Activated naive CD4-positive, alpha-beta T cell treated with anti-CD3 and anti-CD28 coated beads, Interleukin-2, amount 50 U/mL, for 72 hours (primary cell): ENCODE data around the gene PHF20. TPM values are rescaled to one million over a fixed set of nuclear protein-coding genes. Genes with fewer than 3 reads are reported as not detected.
"Not testable (repeated sequence)": the region's sequence is repeated elsewhere in the genome, so short reads cannot be mapped to it uniquely, and the experiment has no call there.

Source experiments
- ATAC-seq, 2 donors: fragments of 150-1000 bp; cut with Tn5 transposase; 2 replicates each; pipeline ENCODE4 v1.10.0; 2021; ENCODE audit warnings: mild to moderate bottlenecking in 2 of 2, moderate library complexity in 2 of 2
- DNase-seq, 2 donors: peaks; one replicate each; pipeline ENCODE4 v3.0.0; 2021 to 2022; ENCODE audit warnings: low spot score in 2 of 2
- H3K27ac Mint-ChIP-seq, 2 donors: one replicate each; pipeline ENCODE4 v1.8.0; 2022; ENCODE audit warnings: mild to moderate bottlenecking in 2 of 2, mixed read lengths in 2 of 2
- H3K36me3 Mint-ChIP-seq, 2 donors: one replicate each; pipeline ENCODE4 v1.8.0; 2022; ENCODE audit warnings: mixed read lengths in 2 of 2
- H3K9me3 Mint-ChIP-seq, 2 donors: one replicate each; pipeline ENCODE4 v1.8.0; 2022; ENCODE audit warnings: mixed read lengths in 2 of 2
- total RNA-seq, 2 donors: library from RNA; stranded (reverse); gene quantifications; one replicate each; pipeline ENCODE4 v1.2.3, GENCODE V29; 2022

Gene PHF20
- 10 to 100 TPM; 58.5 to 71.4 TPM for total RNA-seq

GRCh38 chr20:35771689-35772562 is at the start of gene PHF20:
Gene PHF20, plus strand, starts transcription at chr20:35772015. Its CDS starts 29,508 bp downstream, at chr20:35801523.
- peaks cover 8 to 9% of the 10 kb centered on the region in 2 donors for H3K9me3 Mint-ChIP-seq
- peaks cover 35 to 39% of the 10 kb centered on the region in 2 donors for H3K36me3 Mint-ChIP-seq
- peak within 1 kb of the TSS; percentile 89 to 94 for H3K27ac Mint-ChIP-seq
- peak; percentile 89 to 93 for ATAC-seq
- peak; percentile 97 to 99 for DNase-seq

DNA sequence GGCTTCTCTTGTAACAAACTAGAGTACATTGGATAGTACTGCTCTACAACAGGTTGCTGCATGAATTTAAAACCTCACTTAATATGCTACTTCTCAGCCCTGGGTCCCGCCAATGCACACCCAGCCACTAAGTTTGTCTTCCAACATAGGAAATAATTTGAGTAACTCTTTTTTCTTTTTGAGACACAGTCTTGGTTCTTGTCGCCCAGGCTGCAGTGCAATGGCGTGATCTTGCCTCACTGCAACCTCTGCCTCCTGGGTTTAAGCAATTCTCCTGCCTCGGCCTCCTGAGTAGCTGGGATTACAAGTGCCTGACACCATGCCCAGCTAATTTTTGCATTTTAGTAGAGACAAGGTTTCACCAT is 48.6 kb upstream of the PHF20 start:
- not testable (repeated sequence) for DNase-seq, H3K9me3 Mint-ChIP-seq
- Mint-ChIP-seq H3K27ac (peak overlapping the region in 1 of 2 donors; percentile 81), H3K36me3 (peaks cover 6 to 42% of the 10 kb centered on the region in 2 donors)
- ATAC-seq, result peak in 1 of 2 donors; percentile 5

DNA sequence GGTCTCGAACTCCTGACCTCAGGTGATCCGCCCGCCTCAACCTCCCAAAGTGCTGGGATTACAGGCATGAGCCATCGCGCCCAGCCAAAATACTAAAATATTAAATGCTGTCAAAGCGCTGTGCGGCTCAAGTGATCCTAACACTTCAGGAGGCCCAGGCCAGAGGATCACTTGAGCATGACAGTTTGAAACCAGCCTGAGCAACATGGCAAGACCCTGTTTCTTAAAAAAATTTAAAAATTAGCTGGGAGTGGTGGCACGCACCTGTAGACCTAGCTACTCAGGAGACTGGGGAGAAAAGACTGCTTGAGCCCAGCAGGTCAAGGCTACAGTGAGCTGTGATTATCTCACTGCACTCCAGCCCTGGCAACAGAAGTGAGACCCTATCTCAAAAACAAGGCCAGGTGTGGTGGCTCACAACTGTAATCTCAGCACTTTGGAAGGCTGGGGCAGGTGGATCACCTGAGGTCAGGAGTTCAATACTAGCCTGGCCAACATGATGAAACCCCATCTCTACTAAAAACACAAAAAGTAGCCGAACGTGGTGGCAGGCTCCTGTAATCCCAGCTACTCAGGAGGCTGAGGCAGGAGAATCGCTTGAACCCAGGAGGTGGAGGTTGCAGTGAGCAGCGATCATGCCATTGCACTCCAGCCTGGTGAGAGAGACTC is 48.0 kb upstream of the PHF20 start:
- H3K9me3 Mint-ChIP-seq, DNase-seq, ATAC-seq: not testable (repeated sequence)
- Mint-ChIP-seq H3K27ac (peak overlapping the region in 1 of 2 donors; percentile 81), H3K36me3 (peaks cover 6 to 42% of the 10 kb centered on the region in 2 donors)

DNA sequence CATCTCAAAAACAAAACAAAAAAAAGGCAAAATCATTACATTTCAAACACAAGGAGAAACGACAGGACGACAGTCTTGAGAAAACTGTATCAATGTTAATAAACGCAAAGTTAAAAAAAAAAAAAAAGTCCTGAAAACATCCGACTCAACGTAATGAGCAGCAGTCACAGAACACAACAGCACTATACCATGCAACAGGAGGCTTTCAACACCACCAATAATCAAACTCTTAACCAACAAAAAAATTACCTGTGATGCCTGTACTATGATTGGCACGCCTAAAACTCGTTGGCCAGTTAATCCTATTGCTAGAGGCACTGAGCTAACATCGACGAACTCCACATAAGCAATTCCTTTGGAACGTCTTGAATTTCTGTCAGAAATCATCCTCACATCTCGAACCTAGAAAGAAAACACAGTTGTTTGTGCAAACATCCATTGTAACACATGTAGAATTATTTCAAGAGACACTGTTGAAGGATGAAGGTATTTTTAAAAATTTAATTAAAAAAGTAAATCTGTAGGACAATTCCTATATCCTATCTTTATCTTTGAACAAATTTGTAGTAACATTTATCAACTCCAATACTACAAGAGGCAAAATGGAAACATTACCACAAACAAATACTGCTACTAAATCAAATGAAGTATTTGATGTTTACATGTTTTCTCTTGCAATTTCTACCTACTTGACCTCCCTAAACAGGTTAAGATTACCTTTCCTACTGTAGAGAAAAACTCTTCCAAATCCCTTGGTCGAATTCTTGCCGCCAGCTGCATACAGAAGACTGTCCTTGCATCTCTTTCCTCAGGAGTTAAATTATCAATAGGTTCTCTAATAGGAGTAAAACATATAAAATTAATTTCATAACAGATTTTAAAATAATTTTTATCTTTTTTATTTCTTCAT is 47.2 kb upstream of the PHF20 start:
- H3K9me3 Mint-ChIP-seq, result no peaks in the 10 kb centered on the region
- ATAC-seq, result no peak
- peak overlapping the region; percentile 16 to 81 for H3K27ac Mint-ChIP-seq

DNA sequence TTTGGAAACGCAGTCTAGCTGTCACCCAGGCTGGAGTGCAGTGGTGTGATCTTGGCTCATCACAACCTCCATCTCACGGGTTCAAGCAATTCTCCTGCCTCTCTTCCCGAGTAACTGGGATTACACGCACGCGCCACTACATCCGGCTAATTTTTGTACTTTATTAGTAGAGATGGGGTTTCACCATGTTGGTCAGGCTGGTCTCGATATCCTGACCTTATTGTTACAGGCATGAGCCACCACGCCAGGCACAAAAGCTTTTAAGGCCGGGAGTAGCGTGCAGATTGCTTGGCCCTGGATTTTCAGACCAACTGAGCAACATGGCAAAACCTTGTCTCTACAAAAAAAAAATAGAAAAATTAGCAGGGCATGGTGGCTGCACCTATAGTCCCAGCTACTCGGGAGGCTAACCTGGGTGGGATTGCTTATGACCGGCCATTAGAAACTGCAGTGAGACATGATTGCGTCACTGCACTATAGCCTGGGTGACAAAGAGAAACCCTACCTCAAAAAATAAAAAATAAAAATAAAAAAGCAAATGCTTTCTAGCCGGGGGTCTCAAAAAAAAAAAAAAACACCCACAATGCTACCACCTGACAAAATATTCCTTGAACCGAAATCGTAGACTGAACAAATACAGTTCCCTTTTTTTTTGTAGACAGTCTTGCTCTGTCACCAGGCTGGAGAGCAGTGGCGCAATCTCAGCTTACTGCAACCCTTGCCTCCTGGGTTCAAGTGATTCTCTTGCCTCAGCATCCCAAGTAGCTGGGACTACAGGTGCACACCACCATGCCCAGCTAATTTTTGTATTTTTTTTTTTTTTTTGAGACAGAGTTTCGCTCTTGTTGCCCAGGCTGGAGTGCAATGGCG is 44.7 kb upstream of the PHF20 start:
- Mint-ChIP-seq H3K9me3 (no peaks in the 10 kb centered on the region), H3K36me3 (peaks cover 0 to 31% of the 10 kb centered on the region in 2 donors), H3K27ac (peak overlapping the region in 1 of 2 donors; percentile 95)
- ATAC-seq (no peak), DNase-seq (no peak)

More for the DNA sequence above, 47.2 kb upstream of the PHF20 start:
- no peak for DNase-seq
- H3K36me3 Mint-ChIP-seq, result peaks cover 6 to 42% of the 10 kb centered on the region in 2 donors

DNA sequence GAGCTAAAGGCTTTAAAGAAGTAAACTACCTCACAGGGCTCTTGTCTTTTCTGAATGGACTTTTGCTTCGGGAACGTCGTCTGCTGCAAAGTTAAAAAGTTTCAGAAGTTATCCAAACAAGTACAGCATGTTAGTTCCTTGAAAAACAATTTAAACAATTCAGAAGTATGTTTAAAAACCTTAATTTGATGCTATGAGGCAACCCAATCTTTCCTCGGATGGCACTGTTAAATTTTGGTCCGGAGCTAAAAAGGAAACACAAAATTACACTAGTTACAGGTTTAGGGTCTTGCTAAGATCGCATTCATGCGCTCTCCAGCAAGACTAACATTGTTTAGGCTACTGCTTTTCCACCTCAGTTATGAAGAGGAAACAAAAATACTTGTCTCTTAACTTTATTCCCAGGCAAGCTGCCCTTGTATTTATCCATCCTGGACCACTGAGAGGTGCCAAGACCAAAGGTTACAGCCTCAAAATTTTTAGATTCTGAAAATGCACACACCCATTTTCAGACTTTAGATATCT is 42.5 kb upstream of the PHF20 start:
- ATAC-seq, result no peak
- Mint-ChIP-seq H3K36me3 (peaks cover 0 to 48% of the 10 kb centered on the region in 2 donors), H3K27ac (peak overlapping the region in 1 of 2 donors; percentile 79), H3K9me3 (no peaks in the 10 kb centered on the region)
- DNase-seq, result no peak

DNA sequence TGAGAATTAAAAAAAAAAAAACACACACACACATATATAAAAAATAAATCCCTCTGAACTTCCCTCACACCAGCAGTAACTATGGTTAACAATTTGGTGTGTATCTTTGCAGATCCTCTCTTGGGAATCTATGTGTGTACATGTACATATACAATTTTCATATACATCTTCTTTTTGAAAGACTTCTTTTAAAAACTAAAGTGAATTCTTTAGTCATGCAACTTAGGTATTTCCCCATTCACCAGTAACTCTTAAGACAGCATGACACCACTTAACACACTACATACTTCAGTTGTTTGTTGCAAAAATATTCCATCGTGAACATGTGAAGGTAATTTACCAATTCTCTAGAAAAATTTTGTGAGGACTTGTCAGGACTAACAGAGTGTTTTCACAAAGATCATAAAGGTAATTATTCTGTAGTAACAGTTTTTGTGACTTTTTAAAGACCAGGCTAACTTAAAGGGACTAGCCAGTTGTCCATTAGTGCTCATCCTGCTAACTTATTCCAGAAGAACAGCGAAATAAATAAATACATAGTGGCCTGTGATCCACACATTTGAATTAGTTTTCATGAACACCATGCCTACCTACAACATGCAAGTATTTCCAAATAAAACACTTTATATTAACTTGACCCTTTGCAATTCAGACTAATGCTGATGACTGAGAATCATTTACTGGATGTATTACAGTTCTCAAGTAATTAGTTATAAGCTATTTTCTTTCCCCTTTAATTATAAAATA is 41.8 kb upstream of the PHF20 start:
- Mint-ChIP-seq H3K27ac (peak overlapping the region in 1 of 2 donors; percentile 79), H3K9me3 (no peaks in the 10 kb centered on the region), H3K36me3 (peaks cover 0 to 51% of the 10 kb centered on the region in 2 donors)
- ATAC-seq (peak in 1 of 2 donors; percentile 35), DNase-seq (no peak)

DNA sequence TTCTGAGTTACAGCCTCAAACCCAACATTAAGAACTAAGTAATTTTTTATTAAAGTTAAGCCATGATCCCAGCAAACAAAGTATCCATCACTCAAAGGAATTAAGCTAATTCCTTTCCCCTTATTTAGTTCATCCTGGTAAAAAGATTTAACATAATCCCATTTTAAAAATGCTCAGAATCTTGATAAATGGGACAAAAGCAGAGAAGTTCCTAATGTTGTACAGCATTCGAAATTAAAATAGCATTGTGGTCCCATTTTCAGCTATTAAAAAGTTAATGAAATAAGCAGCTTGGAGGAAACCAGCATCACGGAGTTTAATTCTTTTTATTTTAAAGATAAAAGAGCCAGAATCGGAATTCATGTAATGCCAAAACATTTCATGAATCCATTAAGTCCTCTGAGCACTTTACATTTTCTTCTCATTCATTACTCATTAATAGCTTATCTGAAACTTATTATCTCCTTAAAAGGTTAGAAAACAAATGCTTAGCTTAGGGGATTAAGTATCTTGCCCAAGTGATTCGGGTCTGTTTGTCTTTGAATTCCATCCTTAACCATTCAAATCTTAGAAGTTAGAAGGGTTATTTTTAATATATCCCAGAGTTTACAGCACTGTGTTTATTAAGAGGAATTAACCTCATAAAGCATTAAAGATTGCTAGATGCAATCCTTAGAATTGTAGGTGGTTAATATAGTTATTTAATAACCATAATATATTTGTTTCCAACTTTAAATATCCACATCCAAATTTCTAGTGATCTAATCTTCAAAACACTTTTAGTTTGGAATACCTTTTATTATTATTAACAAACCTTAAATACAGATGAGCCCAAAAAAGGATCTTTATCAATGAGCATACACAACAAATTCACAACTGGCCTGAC is 41.0 kb upstream of the PHF20 start:
- Mint-ChIP-seq H3K9me3 (no peaks in the 10 kb centered on the region), H3K27ac (peak overlapping the region in 1 of 2 donors; percentile 79), H3K36me3 (peaks cover 2 to 50% of the 10 kb centered on the region in 2 donors)
- no peak for DNase-seq
- ATAC-seq, result no peak

DNA sequence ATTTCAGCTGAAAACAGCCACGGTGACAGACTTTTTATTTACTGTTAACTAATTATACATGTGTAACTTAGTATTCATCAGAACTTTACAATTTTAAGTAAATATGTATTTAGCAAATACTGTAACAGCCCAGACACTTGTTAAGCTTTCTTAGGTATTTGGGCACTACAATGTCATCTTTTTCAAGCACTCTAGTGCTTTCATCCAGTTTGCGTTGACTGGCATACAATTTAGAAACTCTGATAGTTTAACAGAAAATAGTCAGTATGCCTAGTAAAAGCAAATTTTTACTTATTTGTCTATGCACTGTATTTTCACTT is 40.4 kb upstream of the PHF20 start:
- Mint-ChIP-seq H3K9me3 (no peaks in the 10 kb centered on the region), H3K27ac (peak overlapping the region in 1 of 2 donors; percentile 21), H3K36me3 (peaks cover 5 to 53% of the 10 kb centered on the region in 2 donors)
- no peak for DNase-seq
- no peak for ATAC-seq

- ATAC-seq (no peak), DNase-seq (no peak)
- Mint-ChIP-seq H3K27ac (peak overlapping the region; percentile 21 to 82), H3K36me3 (peaks cover 5 to 47% of the 10 kb centered on the region in 2 donors), H3K9me3 (no peaks in the 10 kb centered on the region)
These were observed 39.8 kb upstream of the PHF20 start for GRCh38 chr20:35731862-35732643.

GRCh38 chr20:35732644-35732982 is 39.2 kb upstream of the PHF20 start:
- Mint-ChIP-seq H3K36me3 (peaks cover 5 to 48% of the 10 kb centered on the region in 2 donors), H3K9me3 (no peaks in the 10 kb centered on the region), H3K27ac (peak overlapping the region in 1 of 2 donors; percentile 82)
- ATAC-seq, result no peak
- no peak for DNase-seq

- H3K36me3 Mint-ChIP-seq, result peaks cover 15 to 63% of the 10 kb centered on the region in 2 donors
- ATAC-seq (no peak), DNase-seq (no peak)
- no peaks in the 10 kb centered on the region for H3K9me3 Mint-ChIP-seq
- H3K27ac Mint-ChIP-seq, result peak overlapping the region in 1 of 2 donors; percentile 87
These were observed 37.4 kb upstream of the PHF20 start for GRCh38 chr20:35734374-35734773.

DNA sequence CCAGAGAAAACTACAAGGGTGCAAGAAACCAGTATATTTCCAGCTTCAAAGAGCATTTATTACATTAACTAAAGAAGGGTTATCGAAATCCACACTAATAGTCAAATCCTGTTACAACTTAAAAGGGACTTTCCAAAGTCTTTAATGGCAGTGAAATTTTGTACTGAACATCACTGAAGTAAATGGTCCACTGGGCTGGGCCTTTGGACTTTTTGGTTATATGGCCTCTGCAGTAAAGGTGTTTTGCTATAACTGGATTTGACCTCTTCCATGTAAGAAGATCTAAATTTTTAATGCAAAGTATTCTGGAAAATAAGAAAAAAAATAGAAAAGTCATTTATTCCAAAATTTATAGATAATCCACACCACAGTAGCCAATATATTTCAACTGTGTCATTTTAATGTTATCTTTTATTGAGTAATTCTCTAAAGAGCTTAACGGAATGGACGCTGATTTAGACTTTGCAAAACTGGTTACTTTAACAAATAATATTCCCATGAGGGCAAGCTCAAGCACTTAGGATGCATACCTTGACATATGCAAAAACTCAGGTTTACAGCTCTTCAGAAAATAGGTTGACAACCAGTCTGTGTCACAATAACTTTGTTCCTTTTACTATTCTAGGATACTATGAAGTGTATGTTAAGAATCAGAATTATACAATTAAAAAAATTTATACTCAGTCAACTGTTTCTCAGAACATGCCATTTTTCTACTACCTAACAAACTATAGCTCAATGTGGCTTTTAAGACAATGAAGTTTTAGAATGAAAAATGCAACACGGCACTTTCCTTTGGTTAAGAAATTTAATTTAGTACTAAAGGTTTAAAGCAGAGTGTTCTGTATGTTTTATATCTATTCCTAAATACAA is 36.8 kb upstream of the PHF20 start:
- H3K27ac Mint-ChIP-seq, result peak overlapping the region in 1 of 2 donors; percentile 87
- peaks cover 22 to 66% of the 10 kb centered on the region in 2 donors for H3K36me3 Mint-ChIP-seq

More for the DNA sequence above, 36.8 kb upstream of the PHF20 start:
- no peaks in the 10 kb centered on the region for H3K9me3 Mint-ChIP-seq
- no peak for DNase-seq
- no peak for ATAC-seq
